Bronchial epithelial cell (primary cell): Measurements from ENCODE around the gene PRKG2. TPM values are rescaled to one million over a fixed set of nuclear protein-coding genes. Genes with fewer than 3 reads are reported as not detected.

Experiments
- DNase-seq: peaks from one replicate; pipeline ENCODE4 v3.0.0-alpha.2; 2010; ENCODE audit warnings: low read depth
- FAIRE-seq: peaks from 2 replicates; lab custom pipeline; 2011; peaks lifted over from hg19 to GRCh38; lab: Jason Lieb, UNC
- H3K27me3 ChIP-seq: 2 replicates; pipeline ENCODE4 v1.5.1; 2011; ENCODE audit warnings: low read length; ENCODE audit not compliant: control insufficient read depth, insufficient read depth
- H3K36me3 ChIP-seq: 2 replicates; pipeline ENCODE4 v1.5.1; 2011; ENCODE audit warnings: low read length; ENCODE audit not compliant: control insufficient read depth, insufficient read depth
- H3K4me3 ChIP-seq: 2 replicates; pipeline ENCODE4 v1.5.1; 2011; ENCODE audit warnings: mild to moderate bottlenecking, low read depth, low read length, control low read depth
- total RNA-seq: library from RNA; depleted of rRNA; stranded (reverse); fragments of >200 nt; gene quantifications from 2 replicates; pipeline ENCODE4 v1.2.1, GENCODE V29; 2014
- TF ChIP-seq, protein P1 (sequence below): IDR thresholded peaks from 2 replicates; pipeline ENCODE4 v1.5.1; 2011; ENCODE audit warnings: mild to moderate bottlenecking, moderate library complexity, low read length, control low read depth, inconsistent platforms; ENCODE audit not compliant: insufficient read depth, severe bottlenecking

PRKG2 gene
- total RNA-seq, 1 donor from 2014 or later = 5.3 TPM

GRCh38 chr4:81199831-81200230 is 15.2 kb downstream of the PRKG2 start:
- no peak for FAIRE-seq
- no peak overlapping the region for H3K4me3 ChIP-seq
- TF ChIP-seq, protein P1, sequence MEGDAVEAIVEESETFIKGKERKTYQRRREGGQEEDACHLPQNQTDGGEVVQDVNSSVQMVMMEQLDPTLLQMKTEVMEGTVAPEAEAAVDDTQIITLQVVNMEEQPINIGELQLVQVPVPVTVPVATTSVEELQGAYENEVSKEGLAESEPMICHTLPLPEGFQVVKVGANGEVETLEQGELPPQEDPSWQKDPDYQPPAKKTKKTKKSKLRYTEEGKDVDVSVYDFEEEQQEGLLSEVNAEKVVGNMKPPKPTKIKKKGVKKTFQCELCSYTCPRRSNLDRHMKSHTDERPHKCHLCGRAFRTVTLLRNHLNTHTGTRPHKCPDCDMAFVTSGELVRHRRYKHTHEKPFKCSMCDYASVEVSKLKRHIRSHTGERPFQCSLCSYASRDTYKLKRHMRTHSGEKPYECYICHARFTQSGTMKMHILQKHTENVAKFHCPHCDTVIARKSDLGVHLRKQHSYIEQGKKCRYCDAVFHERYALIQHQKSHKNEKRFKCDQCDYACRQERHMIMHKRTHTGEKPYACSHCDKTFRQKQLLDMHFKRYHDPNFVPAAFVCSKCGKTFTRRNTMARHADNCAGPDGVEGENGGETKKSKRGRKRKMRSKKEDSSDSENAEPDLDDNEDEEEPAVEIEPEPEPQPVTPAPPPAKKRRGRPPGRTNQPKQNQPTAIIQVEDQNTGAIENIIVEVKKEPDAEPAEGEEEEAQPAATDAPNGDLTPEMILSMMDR = no peak

DNA sequence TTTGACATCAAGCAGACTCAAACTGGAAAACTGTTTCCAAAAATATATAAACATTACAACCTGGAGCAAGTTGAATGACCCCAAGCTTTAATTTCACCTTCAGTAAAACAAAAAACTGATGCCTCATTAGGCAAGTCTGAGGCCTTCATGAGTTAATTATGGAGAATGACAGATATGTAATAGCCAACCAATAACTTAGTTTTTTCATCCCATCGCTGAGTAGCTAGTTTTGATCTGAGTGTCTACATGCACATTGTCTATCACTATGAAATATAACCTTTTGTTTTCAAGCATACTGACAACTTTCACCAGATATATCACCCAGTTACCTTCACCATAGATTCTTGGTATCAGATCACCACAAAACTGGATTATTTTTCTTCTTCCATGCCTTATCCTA is 16.4 kb downstream of the PRKG2 start:
- no peaks in the 10 kb centered on the region for H3K27me3 ChIP-seq
- no peaks in the 10 kb centered on the region for H3K36me3 ChIP-seq
- no peak for DNase-seq
- no peak overlapping the region for H3K4me3 ChIP-seq
- TF ChIP-seq, protein P1 = no peak
- FAIRE-seq = no peak

More at GRCh38 chr4:81199831-81200230, 15.2 kb downstream of the PRKG2 start:
- Histone ChIP-seq H3K27me3 (no peaks in the 10 kb centered on the region), H3K36me3 (no peaks in the 10 kb centered on the region)
- no peak for DNase-seq

DNA sequence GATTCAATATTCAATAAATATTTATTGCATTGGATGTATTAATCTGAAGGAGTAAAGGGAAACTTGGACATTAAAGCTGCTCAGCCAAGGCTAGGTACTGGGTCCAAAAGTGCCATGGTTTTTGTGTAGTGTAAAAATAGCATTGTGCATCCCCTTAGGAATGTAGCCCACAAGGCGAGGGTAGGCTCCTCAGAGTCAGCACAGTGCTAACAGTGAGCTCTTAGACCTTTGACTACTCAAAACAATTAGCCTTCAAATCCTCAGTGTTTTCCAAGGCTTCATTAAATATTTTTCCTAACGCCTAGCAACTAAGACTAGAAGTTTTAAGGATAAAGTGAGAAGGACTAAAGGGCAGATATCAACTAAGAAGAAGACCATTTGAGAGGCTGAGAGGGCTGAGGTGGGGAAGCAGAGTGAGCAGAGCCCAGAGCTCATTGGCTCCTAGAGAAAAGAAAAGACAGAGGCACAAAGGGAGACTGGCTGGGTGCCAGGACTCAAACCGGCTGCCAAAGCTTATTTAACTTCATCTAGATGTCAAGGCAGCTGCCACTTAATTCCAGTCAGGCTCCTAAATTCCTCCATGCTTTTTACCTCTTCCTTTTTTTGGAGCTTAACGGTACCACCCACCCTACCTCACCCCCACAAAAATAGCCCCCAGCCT is 17.0 kb downstream of the PRKG2 start:
- TF ChIP-seq, protein P1 = no peak
- DNase-seq (no peak), FAIRE-seq (no peak)
- no peaks in the 10 kb centered on the region for H3K36me3 ChIP-seq
- no peaks in the 10 kb centered on the region for H3K27me3 ChIP-seq
- no peak overlapping the region for H3K4me3 ChIP-seq

- Histone ChIP-seq H3K27me3 (no peaks in the 10 kb centered on the region), H3K4me3 (no peak overlapping the region), H3K36me3 (no peaks in the 10 kb centered on the region)
- TF ChIP-seq, protein P1 = no peak
- FAIRE-seq (no peak), DNase-seq (peak; percentile 92)
These were observed 18.8 kb downstream of the PRKG2 start for GRCh38 chr4:81196126-81196650.

DNA sequence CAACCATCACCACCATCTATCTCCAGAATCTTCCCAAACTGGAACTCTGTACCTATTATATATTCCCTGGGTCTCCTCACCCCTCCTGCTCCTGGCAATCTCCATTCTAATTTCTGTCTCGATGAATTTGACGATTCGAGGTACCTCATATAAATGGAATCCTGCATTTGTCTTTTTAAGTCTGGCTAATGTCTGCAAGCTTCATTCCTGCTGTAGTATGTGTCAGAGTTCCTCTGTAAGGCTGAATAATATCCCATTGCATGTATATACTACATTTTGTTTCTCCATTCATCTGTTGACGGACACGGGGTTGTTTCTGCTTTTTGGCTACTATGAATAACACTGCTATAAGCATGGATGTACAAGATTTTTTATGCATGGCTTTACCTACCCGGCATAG is 19.5 kb downstream of the PRKG2 start:
- DNase-seq = no peak

More for the DNA sequence above, 19.5 kb downstream of the PRKG2 start:
- no peak for FAIRE-seq
- TF ChIP-seq, protein P1 = no peak
- no peak overlapping the region for H3K4me3 ChIP-seq
- no peaks in the 10 kb centered on the region for H3K27me3 ChIP-seq
- H3K36me3 ChIP-seq = no peaks in the 10 kb centered on the region
